Endothelial cell of umbilical vein (primary cell): ENCODE results near the gene SGCG. TPM values are rescaled to one million over a fixed set of nuclear protein-coding genes. Genes with fewer than 3 reads are reported as not detected.

ENCODE experiments used
- Bru-seq: library from RNA; stranded (reverse); fragments of 400-500 nt; gene quantifications from one replicate; lab custom pipeline; 2021; lab: Mats Ljungman, UMichigan
- BruChase-seq, 2 experiments: library from RNA; stranded (reverse); fragments of 400-500 nt; gene quantifications; one replicate each; lab custom pipeline; 2021; lab: Mats Ljungman, UMichigan
- BruUV-seq: library from RNA; stranded (reverse); fragments of 400-500 nt; replicated peaks from 2 replicates; lab custom pipeline; 2021; lab: Mats Ljungman, UMichigan
- CTCF ChIA-PET: fragments of 300-600, 350-600 bp; sonication (Branson Sonifier 250); formaldehyde crosslinking; loops from one replicate; lab custom pipeline; 2021; ENCODE audit warnings: antibody characterized with exemption, inconsistent platforms; lab: Charles Lee
- POLR2A ChIA-PET: fragments of 300-600, 350-600 bp; sonication (Branson Sonifier 250); formaldehyde crosslinking; loops from one replicate; lab custom pipeline; 2021; ENCODE audit warnings: antibody characterized with exemption, inconsistent platforms; lab: Charles Lee
- DNase-seq: peaks from one replicate; pipeline ENCODE4 v3.0.0-alpha.2; 2011; ENCODE audit warnings: low read depth, low spot score
- FAIRE-seq: peaks from 2 replicates; lab custom pipeline; 2011; peaks lifted over from hg19 to GRCh38; lab: Jason Lieb, UNC
- H2AFZ ChIP-seq: 2 replicates; pipeline ENCODE4 v1.6.0; 2012; ENCODE audit warnings: low read depth, low read length, control low read depth, inconsistent platforms
- H3K27ac ChIP-seq: 2 replicates; pipeline ENCODE4 v1.5.1; 2011; ENCODE audit warnings: low read depth, mild to moderate bottlenecking, control low read depth, low read length, moderate library complexity; ENCODE audit not compliant: insufficient read depth
- H3K27me3 ChIP-seq, 2 experiments: 2 replicates each; pipeline versions ENCODE4 v1.6.0 to v1.6.1; 2011; ENCODE audit warnings: low read length in 2 of 2, mixed read lengths in 1 of 2; ENCODE audit not compliant: control insufficient read depth in 2 of 2, insufficient read depth in 2 of 2
- H3K36me3 ChIP-seq, 2 experiments: 2 replicates in 1 of 2; 3 replicates in 1 of 2; pipeline ENCODE4 v1.5.1; 2011; ENCODE audit warnings: low read length in 2 of 2, mild to moderate bottlenecking in 1 of 2, moderate library complexity in 1 of 2; ENCODE audit not compliant: control insufficient read depth in 2 of 2, insufficient read depth in 2 of 2; ENCODE audit errors: extremely low read depth in 1 of 2
- H3K4me1 ChIP-seq: 3 replicates; pipeline ENCODE4 v1.5.1; 2011; ENCODE audit warnings: mild to moderate bottlenecking, low read length; ENCODE audit not compliant: control insufficient read depth, insufficient read depth; ENCODE audit errors: extremely low read depth
- H3K4me2 ChIP-seq: 2 replicates; pipeline ENCODE4 v1.6.1; 2011; ENCODE audit warnings: low read length, control low read depth, mixed read lengths; ENCODE audit not compliant: insufficient read depth
- H3K4me3 ChIP-seq, 3 experiments: fragments of 200-600 bp in 1 of 3; sonication (generic), shearing (Covaris generic) in 1 of 3; replicated peaks in 1 of 3; 2 replicates each; pipeline ENCODE4 v1.5.1; 2011 to 2016; ENCODE audit warnings: control low read depth in 3 of 3, low read length in 3 of 3, mild to moderate bottlenecking in 2 of 3, inconsistent platforms in 1 of 3, low read depth in 1 of 3, moderate library complexity in 1 of 3; ENCODE audit not compliant: insufficient read depth in 1 of 3
- H3K79me2 ChIP-seq: 2 replicates; pipeline ENCODE4 v1.6.0; 2012; ENCODE audit warnings: low read length, inconsistent platforms; ENCODE audit not compliant: control insufficient read depth, insufficient read depth
- H3K9ac ChIP-seq: replicated peaks from 2 replicates; pipeline ENCODE3; 2011; ENCODE audit warnings: low read length, control low read depth; ENCODE audit not compliant: insufficient read depth; ENCODE audit errors: extremely low read depth
- H3K9me1 ChIP-seq: replicated peaks from 3 replicates; pipeline ENCODE4 v1.6.0; 2011; ENCODE audit warnings: mild to moderate bottlenecking, low read length; ENCODE audit not compliant: control insufficient read depth, insufficient read depth; ENCODE audit errors: extremely low read depth
- H3K9me3 ChIP-seq: replicated peaks from 2 replicates; pipeline ENCODE4 v1.5.1; 2012; ENCODE audit warnings: low read length, inconsistent platforms; ENCODE audit not compliant: control insufficient read depth, insufficient read depth
- H4K20me1 ChIP-seq: replicated peaks from 2 replicates; pipeline ENCODE3; 2011; ENCODE audit warnings: mild to moderate bottlenecking, low read length; ENCODE audit not compliant: control insufficient read depth, insufficient read depth; ENCODE audit errors: extremely low read depth
- CTCF ChIP-seq, 2 donors: IDR thresholded peaks; 1 replicate in 1 of 2; 2 replicates in 1 of 2; pipeline ENCODE4 v1.5.1; 2011; ENCODE audit warnings: low read length in 2 of 2, mild to moderate bottlenecking in 2 of 2, moderate library complexity in 2 of 2, control low read depth in 1 of 2, inconsistent platforms in 1 of 2, low read depth in 1 of 2; ENCODE audit not compliant: insufficient read depth in 1 of 2; ENCODE audit errors: extremely low read depth in 1 of 2
- EZH2 ChIP-seq: IDR thresholded peaks from 2 replicates; pipeline ENCODE4 v1.6.1; 2012; ENCODE audit warnings: borderline replicate concordance, low read depth, mild to moderate bottlenecking, moderate library complexity, low read length, inconsistent platforms; ENCODE audit not compliant: severe bottlenecking
- FOS ChIP-seq: IDR thresholded peaks from 2 replicates; pipeline ENCODE4 v1.6.1; 2011; ENCODE audit warnings: mild to moderate bottlenecking, low read length, moderate library complexity, borderline replicate concordance; ENCODE audit not compliant: insufficient read depth
- GATA2 ChIP-seq: IDR thresholded peaks from 2 replicates; pipeline ENCODE4 v1.7.0; 2011; ENCODE audit warnings: low read depth, mild to moderate bottlenecking, moderate library complexity, mixed read lengths, low read length; ENCODE audit not compliant: insufficient read length, insufficient read depth
- JUN ChIP-seq: IDR thresholded peaks from 2 replicates; pipeline ENCODE4 v1.6.1; 2011; ENCODE audit warnings: borderline replicate concordance, low read depth; ENCODE audit not compliant: insufficient read length, insufficient read depth
- MAX ChIP-seq: IDR thresholded peaks from 2 replicates; pipeline ENCODE4 v1.6.1; 2011; ENCODE audit not compliant: insufficient read depth, insufficient read length
- POLR2A ChIP-seq: IDR thresholded peaks from 2 replicates; pipeline ENCODE4 v1.6.1; 2012; ENCODE audit warnings: low read depth, mild to moderate bottlenecking, control low read depth, low read length
- POLR2AphosphoS5 ChIP-seq: IDR thresholded peaks from 2 replicates; pipeline ENCODE4 v1.6.1; 2012; ENCODE audit warnings: low read depth, mild to moderate bottlenecking, control low read depth, low read length, moderate library complexity; ENCODE audit not compliant: insufficient read depth
- dilution Hi-C: fragments of 300-500 bp; cut with MboI; formaldehyde crosslinking; loops from one replicate; pipeline ENCODE4 v1.15.0; 2019; ENCODE audit warnings: low sequenced_read_pairs; ENCODE audit not compliant: extremely low pct_ligation_motif_present
- intact Hi-C: fragments of 100-400 bp; cut with micrococcal nuclease; formaldehyde crosslinking; loops from one replicate; pipeline ENCODE4 v1.10.0; 2022
- long read RNA-seq: library from polyadenylated mRNA; stranded (forward); transcript quantifications from one replicate; pipeline ENCODE4 v2.0.0, GENCODE V29; 2021
- polyA minus RNA-seq, 3 experiments: library from RNA; depleted of rRNA, polyadenylated mRNA; stranded (reverse); fragments of >200 nt; gene quantifications; 1 replicate in 1 of 3; 2 replicates in 2 of 3; pipeline ENCODE4 v1.2.3, GENCODE V29; 2011
- polyA plus RNA-seq, 4 experiments: library from polyadenylated mRNA; depleted of rRNA in 3 of 4; stranded (reverse) in 3 of 4; unstranded in 1 of 4; fragments of >200 nt; gene quantifications; 2 replicates each; pipeline versions ENCODE4 v1.2.1 to v1.2.3, GENCODE V29; 2011 to 2012; ENCODE audit warnings: missing spikeins in 1 of 4
- total RNA-seq: library from RNA; stranded (reverse); gene quantifications from 2 replicates; pipeline ENCODE4 v1.2.3, GENCODE V29; 2021

SGCG gene
- not detected in 2 replicates for total RNA-seq
- polyA plus RNA-seq: 0.21 and 0.22 TPM in 2 replicates
- polyA plus RNA-seq (2011; cell fraction: cytosol; rRNA removed): 0.10 and 0.17 TPM in 2 replicates
- 0.14 and 0.15 TPM in 2 replicates for polyA plus RNA-seq (2011; cell fraction: nucleus; rRNA removed)
- polyA plus RNA-seq (2012): not detected in 2 replicates
- not detected in 2 replicates for polyA minus RNA-seq
- polyA minus RNA-seq (2011; cell fraction: cytosol; rRNA and poly(A)+ RNA removed): not detected
- polyA minus RNA-seq (2011; cell fraction: nucleus; rRNA and poly(A)+ RNA removed): not detected in 2 replicates
- percentile 11 among the genes with signal in this experiment for Bru-seq, nascent RNA
- percentile 10 among the genes with signal in this experiment for BruChase-seq, experiment 1, labeled RNA remaining after a 6-hour chase
- BruChase-seq, experiment 2, labeled RNA remaining after a 2-hour chase: percentile 13 among the genes with signal in this experiment
- long read RNA-seq, partial matches to known transcripts: 0 of 1 reads
- long read RNA-seq, other reads (novel, unspliced or antisense): 1 of 1 reads

GRCh38 chr13:23180711-23181110 lies at the start of gene SGCG:
SGCG (plus strand) TSS chr13:23180979; CDS start chr13:23203695, 22,716 bp downstream.
- Histone ChIP-seq H3K27me3 (no peaks in the 10 kb centered on the region), H2AFZ (no peak within 1 kb of the TSS), H3K4me2 (no peak within 1 kb of the TSS), H3K4me1 (no peaks in the 10 kb centered on the region), H3K9me1 (no peaks in the 10 kb centered on the region), H4K20me1 (no peaks in the 10 kb centered on the region), H3K36me3 (no peaks in the 10 kb centered on the region), H3K27ac (no peak within 1 kb of the TSS), H3K9ac (no peak within 1 kb of the TSS), H3K4me3 (no peak within 1 kb of the TSS), H3K79me2 (no peaks in the 10 kb centered on the region), H3K9me3 (no peaks in the 10 kb centered on the region)
- intact Hi-C loops (no loop called here), dilution Hi-C loops (no loop called here)
- TF ChIP-seq POLR2AphosphoS5 (no peak), CTCF (IDR thresholded peaks at IDR 0.05; ENCODE audit: extremely low read depth in 1 of 2, insufficient read depth in 1 of 2, low read depth in 1 of 2, low read length in 2 of 2) (no peak), GATA2 (no peak)
- POLR2A ChIA-PET: no interaction called here
- CTCF ChIA-PET: no interaction called here
- FAIRE-seq (no peak), DNase-seq (no peak)
- BruUV-seq: no TSS peak

- Histone ChIP-seq H3K4me1 (no peaks in the 10 kb centered on the region), H4K20me1 (no peaks in the 10 kb centered on the region), H3K79me2 (no peaks in the 10 kb centered on the region), H3K36me3 (no peaks in the 10 kb centered on the region), H3K27me3 (no peaks in the 10 kb centered on the region), H2AFZ (no peak overlapping the region), H3K4me2 (no peak overlapping the region), H3K9ac (no peak overlapping the region), H3K4me3 (no peak overlapping the region), H3K27ac (no peak overlapping the region), H3K9me3 (no peaks in the 10 kb centered on the region), H3K9me1 (no peaks in the 10 kb centered on the region)
- dilution Hi-C loops (no loop called here), intact Hi-C loops (no loop called here)
- CTCF ChIA-PET: no interaction called here
- DNase-seq (no peak), FAIRE-seq (no peak)
- TF ChIP-seq POLR2A: no peak
- no peak for TF ChIP-seq MAX
- no peak for TF ChIP-seq EZH2
- no peak for TF ChIP-seq JUN
- TF ChIP-seq FOS: no peak
- no peak for TF ChIP-seq GATA2
- POLR2A ChIA-PET: no interaction called here
- BruUV-seq: no TSS peak
Observed at GRCh38 chr13:23134542-23134941, 46.2 kb upstream of the SGCG start.
